OCI-LY1 (cell line): ENCODE measurements around the gene LAG3.

Source experiments
- H2AFZ ChIP-seq: fragments of 200-600 bp; sonication (generic), shearing (Covaris generic); 2 replicates; pipeline ENCODE4 v1.6.0; 2014; ENCODE audit warnings: antibody characterized with exemption, mild to moderate bottlenecking, low read length
- H3F3A ChIP-seq: fragments of 200-600 bp; sonication (generic), shearing (Covaris generic); 2 replicates; pipeline ENCODE4 v1.6.0; 2014; ENCODE audit warnings: mild to moderate bottlenecking, antibody characterized with exemption, low read length, moderate library complexity; ENCODE audit not compliant: insufficient read depth
- H3K27ac ChIP-seq: fragments of 200-600 bp; sonication (generic); 2 replicates; pipeline ENCODE4 v1.5.1; 2014; ENCODE audit warnings: low read length, mixed run types, mild to moderate bottlenecking, low read depth; ENCODE audit not compliant: poor library complexity, severe bottlenecking
- H3K27me3 ChIP-seq: fragments of 200-600 bp; sonication (generic); 2 replicates; pipeline ENCODE4 v1.6.0; 2014; ENCODE audit warnings: antibody characterized with exemption, mild to moderate bottlenecking, low read length, moderate library complexity; ENCODE audit not compliant: insufficient read depth
- H3K36me3 ChIP-seq: fragments of 200-600 bp; sonication (generic); 2 replicates; pipeline ENCODE4 v1.6.1; 2014; ENCODE audit warnings: mild to moderate bottlenecking, antibody characterized with exemption, low read length, moderate library complexity, mixed read lengths; ENCODE audit not compliant: insufficient read depth
- H3K4me1 ChIP-seq: fragments of 200-600 bp; sonication (generic); 2 replicates; pipeline ENCODE4 v1.5.1; 2014; ENCODE audit warnings: mild to moderate bottlenecking, low read length, moderate library complexity; ENCODE audit not compliant: insufficient read depth, severe bottlenecking
- H3K4me2 ChIP-seq: fragments of 200-600 bp; sonication (generic), shearing (Covaris generic); 2 replicates; pipeline ENCODE4 v1.6.1; 2014; ENCODE audit warnings: low read length
- H3K4me3 ChIP-seq: fragments of 200-600 bp; sonication (generic); 2 replicates; pipeline ENCODE4 v1.5.1; 2014; ENCODE audit warnings: low read length, low read depth, mild to moderate bottlenecking, mixed read lengths; ENCODE audit not compliant: poor library complexity, severe bottlenecking
- H3K79me2 ChIP-seq: fragments of 200-600 bp; shearing (Covaris generic); 2 replicates; pipeline ENCODE4 v1.6.1; 2016; ENCODE audit warnings: mixed run types, low read length, mixed read lengths; ENCODE audit not compliant: insufficient read depth
- H3K9ac ChIP-seq: fragments of 200-600 bp; sonication (generic), shearing (Covaris generic); 2 replicates; pipeline ENCODE4 v1.6.1; 2014; ENCODE audit warnings: mild to moderate bottlenecking, low read length, mixed read lengths
- H3K9me2 ChIP-seq: fragments of 200-600 bp; sonication (generic), shearing (Covaris generic); 2 replicates; pipeline ENCODE4 v1.6.1; 2014; ENCODE audit warnings: low read depth, mild to moderate bottlenecking, low read length, mixed read lengths
- H3K9me3 ChIP-seq: fragments of 200-600 bp; shearing (Covaris generic); 2 replicates; pipeline ENCODE4 v1.6.1; 2014; ENCODE audit warnings: low read length, mixed read lengths
- H4K20me1 ChIP-seq: fragments of 200-600 bp; sonication (generic), shearing (Covaris generic); 2 replicates; pipeline ENCODE4 v1.6.0; 2016; ENCODE audit warnings: mild to moderate bottlenecking, low read length; ENCODE audit not compliant: insufficient read depth
- EZH2 ChIP-seq: fragments of 200-600 bp; sonication (generic), shearing (Covaris generic); IDR thresholded peaks from 2 replicates; pipeline ENCODE4 v1.8.0; 2017; ENCODE audit warnings: borderline replicate concordance, mixed run types, mild to moderate bottlenecking, antibody characterized with exemption, low read length, moderate library complexity, mixed read lengths
- TF ChIP-seq, protein P1 (sequence below): fragments of 200-600 bp; sonication (generic), shearing (Covaris generic); IDR thresholded peaks from 2 replicates; pipeline ENCODE4 v1.5.1; 2017; ENCODE audit warnings: mild to moderate bottlenecking, antibody characterized with exemption, low read length, moderate library complexity, mixed read lengths

LAG3 gene

DNA sequence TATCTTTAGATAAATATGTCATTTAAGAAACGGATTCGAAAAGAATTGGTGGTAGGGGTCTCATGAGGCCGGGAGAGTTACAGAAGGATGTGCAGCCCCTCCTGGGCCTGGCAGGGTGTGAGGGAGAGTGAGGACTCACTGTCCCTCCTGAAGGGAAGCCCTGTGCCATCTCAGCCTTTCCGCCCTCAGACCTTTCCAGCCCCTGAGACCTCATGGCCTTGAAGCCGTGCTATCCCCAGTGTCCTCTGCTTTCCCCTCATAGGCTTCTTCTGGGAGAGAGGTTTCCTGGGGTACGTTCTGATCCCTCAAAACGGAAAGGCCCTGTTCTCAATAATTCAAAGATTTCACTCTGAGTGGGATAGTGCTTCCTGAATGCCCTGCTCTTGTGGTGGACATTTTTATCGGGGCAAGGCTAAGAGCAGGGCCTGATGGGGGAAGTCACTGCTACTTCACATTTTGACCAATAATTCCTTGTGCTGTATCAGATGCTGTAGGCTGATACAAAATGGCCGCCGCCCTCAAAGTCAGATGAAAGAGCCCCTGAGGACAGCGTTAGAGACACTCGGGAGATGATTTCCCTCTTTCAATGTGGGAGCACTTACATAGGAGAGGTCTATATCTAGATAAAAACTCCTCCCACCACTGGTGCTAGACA lies 18.3 kb downstream of the LAG3 start:
- no peaks in the 10 kb centered on the region for H3F3A ChIP-seq
- H3K36me3 ChIP-seq = no peaks in the 10 kb centered on the region
- H3K27me3 ChIP-seq = peaks cover 5% of the 10 kb centered on the region
- H3K4me3 ChIP-seq = no peak overlapping the region
- H2AFZ ChIP-seq = no peak overlapping the region
- no peak overlapping the region for H3K4me2 ChIP-seq
- no peak overlapping the region for H3K27ac ChIP-seq
- no peaks in the 10 kb centered on the region for H3K9me2 ChIP-seq
- no peaks in the 10 kb centered on the region for H3K9me3 ChIP-seq
- no peaks in the 10 kb centered on the region for H3K79me2 ChIP-seq
- TF ChIP-seq, protein P1, sequence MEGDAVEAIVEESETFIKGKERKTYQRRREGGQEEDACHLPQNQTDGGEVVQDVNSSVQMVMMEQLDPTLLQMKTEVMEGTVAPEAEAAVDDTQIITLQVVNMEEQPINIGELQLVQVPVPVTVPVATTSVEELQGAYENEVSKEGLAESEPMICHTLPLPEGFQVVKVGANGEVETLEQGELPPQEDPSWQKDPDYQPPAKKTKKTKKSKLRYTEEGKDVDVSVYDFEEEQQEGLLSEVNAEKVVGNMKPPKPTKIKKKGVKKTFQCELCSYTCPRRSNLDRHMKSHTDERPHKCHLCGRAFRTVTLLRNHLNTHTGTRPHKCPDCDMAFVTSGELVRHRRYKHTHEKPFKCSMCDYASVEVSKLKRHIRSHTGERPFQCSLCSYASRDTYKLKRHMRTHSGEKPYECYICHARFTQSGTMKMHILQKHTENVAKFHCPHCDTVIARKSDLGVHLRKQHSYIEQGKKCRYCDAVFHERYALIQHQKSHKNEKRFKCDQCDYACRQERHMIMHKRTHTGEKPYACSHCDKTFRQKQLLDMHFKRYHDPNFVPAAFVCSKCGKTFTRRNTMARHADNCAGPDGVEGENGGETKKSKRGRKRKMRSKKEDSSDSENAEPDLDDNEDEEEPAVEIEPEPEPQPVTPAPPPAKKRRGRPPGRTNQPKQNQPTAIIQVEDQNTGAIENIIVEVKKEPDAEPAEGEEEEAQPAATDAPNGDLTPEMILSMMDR = no peak
- TF ChIP-seq EZH2 = no peak
- no peak overlapping the region for H3K9ac ChIP-seq
- no peaks in the 10 kb centered on the region for H4K20me1 ChIP-seq
- no peaks in the 10 kb centered on the region for H3K4me1 ChIP-seq

DNA sequence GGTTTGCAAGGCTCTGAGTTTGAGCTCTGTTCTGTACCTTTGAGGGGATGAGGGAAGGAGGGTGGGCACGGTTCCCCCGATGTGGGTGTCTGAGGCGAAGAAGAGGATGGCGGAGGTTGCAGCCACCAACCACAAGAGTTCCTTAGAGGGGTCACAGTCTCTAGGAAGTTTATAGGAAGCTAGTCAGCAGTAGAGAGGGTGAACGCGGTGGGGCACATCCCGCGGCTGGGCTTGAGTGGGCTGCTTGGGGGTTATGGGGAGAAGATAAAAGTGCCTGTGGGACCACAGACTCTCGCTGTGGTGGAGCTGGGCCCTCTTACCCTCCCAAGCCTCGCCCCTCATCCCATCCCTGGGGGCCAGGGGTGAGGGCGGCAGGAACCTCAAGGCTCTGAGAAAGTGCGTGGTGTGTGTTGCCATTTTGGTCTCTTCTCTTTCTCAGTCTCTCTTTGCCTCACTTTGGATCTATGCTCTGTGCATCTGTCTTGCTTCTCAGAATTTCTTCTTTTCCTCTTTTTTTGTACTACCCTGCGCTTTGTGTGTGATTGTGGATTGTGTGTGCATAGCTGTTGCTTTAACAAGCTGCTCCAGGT lies 19.7 kb downstream of the LAG3 start:
- Histone ChIP-seq H3K79me2 (no peaks in the 10 kb centered on the region), H3K4me3 (no peak overlapping the region), H2AFZ (no peak overlapping the region), H3K9me2 (no peaks in the 10 kb centered on the region), H3K9ac (no peak overlapping the region), H3K9me3 (no peaks in the 10 kb centered on the region), H3F3A (no peaks in the 10 kb centered on the region), H3K4me2 (no peak overlapping the region), H3K27ac (no peak overlapping the region), H4K20me1 (no peaks in the 10 kb centered on the region), H3K4me1 (no peaks in the 10 kb centered on the region), H3K36me3 (no peaks in the 10 kb centered on the region), H3K27me3 (peaks cover 12% of the 10 kb centered on the region)
- TF ChIP-seq, protein P1 = no peak
- TF ChIP-seq EZH2 = no peak

DNA sequence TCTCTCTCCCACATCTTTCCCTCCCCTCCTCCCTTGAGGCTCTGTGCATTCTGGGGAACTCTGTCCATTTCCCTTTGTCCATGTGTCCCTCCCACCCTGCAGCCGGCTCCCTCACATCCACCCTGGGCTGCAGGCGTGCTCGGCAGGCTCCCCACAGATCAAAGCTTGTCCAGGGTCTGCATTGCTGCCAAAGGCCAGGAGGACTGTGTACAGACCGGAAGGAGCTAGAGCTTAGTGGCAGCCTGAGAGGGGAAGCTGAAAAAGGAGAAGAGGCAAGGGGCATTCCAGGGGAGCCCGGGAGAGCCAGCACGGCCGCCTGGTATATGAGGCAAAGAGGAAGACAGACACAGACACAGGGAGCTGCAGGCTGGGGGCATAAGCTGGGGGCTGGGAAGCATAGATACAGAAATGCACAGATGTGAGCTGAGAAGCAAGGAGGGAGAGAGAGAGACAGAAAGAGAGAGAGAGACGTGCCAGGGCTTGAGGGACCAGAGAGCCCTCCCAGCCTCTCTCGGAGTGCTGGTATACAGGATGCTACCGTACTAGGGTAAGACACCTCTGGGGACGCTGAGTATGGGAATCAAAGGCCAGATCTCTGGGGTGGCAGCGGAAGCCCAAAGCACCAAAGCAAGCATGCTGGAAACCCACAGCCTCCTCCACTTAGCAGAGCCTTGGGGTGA lies 20.3 kb downstream of the LAG3 start:
- H2AFZ ChIP-seq = no peak overlapping the region
- no peaks in the 10 kb centered on the region for H3K9me3 ChIP-seq
- H3K36me3 ChIP-seq = no peaks in the 10 kb centered on the region
- no peaks in the 10 kb centered on the region for H3K9me2 ChIP-seq
- H3K4me2 ChIP-seq = no peak overlapping the region
- H3K9ac ChIP-seq = no peak overlapping the region
- no peaks in the 10 kb centered on the region for H3F3A ChIP-seq
- H3K4me1 ChIP-seq = no peaks in the 10 kb centered on the region
- no peaks in the 10 kb centered on the region for H4K20me1 ChIP-seq
- H3K27me3 ChIP-seq = peaks cover 12% of the 10 kb centered on the region
- no peak overlapping the region for H3K4me3 ChIP-seq
- no peak overlapping the region for H3K27ac ChIP-seq
- TF ChIP-seq EZH2 = no peak
- TF ChIP-seq, protein P1 = no peak
- no peaks in the 10 kb centered on the region for H3K79me2 ChIP-seq
